ENCODE measurements around the gene HTR3B.

HTR3B gene

DNA sequence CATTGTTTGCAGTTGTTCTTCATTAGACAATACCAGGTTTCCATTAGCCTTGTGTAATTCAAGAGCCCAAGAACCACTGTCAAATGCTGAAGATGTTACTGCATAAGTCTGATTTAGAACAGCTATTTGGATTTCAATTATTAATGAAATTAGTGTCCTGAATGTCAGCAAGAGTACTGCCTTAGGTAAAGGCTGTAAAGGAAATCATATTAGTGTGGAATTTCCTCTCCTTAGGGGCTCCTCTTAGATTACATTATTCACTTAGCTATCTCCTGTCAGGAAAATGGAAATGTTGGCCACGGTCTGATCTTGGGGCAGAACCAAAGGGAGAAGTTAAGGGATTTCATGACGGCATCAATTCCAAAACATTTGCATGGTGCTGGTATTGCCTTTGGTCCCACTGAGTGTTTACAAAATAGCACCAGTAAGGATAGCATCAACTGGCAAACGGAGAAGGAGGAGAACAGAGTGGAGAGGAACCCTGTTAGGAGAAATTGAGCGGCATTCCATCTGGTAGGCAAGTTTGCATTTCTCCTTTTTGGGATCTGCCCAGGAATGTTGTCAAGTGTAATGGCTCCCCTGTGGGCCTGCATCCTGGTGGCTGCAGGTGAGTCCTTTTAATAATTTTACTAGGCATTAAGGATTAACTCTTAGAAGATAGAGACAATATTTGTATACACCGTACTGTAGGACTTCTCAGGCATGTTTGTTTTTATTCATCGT, at the start of gene HTR3B:
Gene HTR3B (plus strand): TSS at position 418 of the 723 bp plus-strand sequence. CDS start 138 bp downstream, at position 556.
- TF ChIP-seq, protein P1, sequence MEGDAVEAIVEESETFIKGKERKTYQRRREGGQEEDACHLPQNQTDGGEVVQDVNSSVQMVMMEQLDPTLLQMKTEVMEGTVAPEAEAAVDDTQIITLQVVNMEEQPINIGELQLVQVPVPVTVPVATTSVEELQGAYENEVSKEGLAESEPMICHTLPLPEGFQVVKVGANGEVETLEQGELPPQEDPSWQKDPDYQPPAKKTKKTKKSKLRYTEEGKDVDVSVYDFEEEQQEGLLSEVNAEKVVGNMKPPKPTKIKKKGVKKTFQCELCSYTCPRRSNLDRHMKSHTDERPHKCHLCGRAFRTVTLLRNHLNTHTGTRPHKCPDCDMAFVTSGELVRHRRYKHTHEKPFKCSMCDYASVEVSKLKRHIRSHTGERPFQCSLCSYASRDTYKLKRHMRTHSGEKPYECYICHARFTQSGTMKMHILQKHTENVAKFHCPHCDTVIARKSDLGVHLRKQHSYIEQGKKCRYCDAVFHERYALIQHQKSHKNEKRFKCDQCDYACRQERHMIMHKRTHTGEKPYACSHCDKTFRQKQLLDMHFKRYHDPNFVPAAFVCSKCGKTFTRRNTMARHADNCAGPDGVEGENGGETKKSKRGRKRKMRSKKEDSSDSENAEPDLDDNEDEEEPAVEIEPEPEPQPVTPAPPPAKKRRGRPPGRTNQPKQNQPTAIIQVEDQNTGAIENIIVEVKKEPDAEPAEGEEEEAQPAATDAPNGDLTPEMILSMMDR (IDR thresholded peaks at IDR 0.05; ENCODE audit: control insufficient read depth, extremely low read depth, insufficient read depth): no peak
- H3K4me3 ChIP-seq (ENCODE audit: low read depth, low read length): no peak within 1 kb of the TSS
- DNase-seq (ENCODE audit: low read depth): peak; percentile 31

- DNase-seq (ENCODE audit: low read depth): no peak
- TF ChIP-seq, protein P1 (IDR thresholded peaks at IDR 0.05; ENCODE audit: control insufficient read depth, extremely low read depth, insufficient read depth): no peak
- no peak overlapping the region for H3K4me3 ChIP-seq (ENCODE audit: low read depth, low read length)
These were observed 48.8 kb upstream of the HTR3B start for GRCh38 chr11:113855803-113856202.

DNA sequence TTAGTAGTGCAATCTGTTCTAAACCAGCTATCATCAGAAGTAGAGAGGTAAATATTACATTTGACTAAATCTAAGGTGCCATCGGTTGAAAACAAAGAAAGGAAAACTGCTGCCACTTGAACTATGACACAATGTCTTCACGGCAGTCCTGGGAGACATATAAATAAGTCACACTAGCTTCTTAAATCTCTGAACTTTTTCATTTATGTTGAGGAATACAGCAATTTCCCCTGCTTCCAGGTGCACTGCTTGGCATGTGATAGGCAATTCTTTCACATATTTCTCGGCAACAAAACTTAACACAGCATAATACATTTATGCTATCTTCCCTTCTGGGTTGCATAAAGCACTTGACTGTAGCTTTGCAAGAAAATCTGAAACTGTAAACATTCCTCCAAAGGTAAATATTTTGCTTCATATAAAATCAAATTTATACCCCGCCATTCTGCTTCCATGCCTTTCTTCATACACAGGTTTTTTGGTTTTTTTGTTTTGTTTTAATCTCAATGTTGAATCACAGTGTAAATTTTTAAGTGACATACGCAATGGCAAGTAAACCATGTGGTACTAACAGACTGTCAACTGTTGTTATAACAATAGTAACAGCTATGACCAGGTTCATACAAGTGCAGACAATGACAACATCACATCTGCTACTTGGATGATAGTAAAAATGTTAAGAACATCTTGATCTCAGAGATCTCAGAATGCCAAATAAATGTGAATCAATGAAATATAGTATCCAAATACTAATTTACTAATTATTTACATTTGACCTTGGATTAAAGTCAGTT, 47.4 kb upstream of the HTR3B start:
- DNase-seq (ENCODE audit: low read depth): no peak
- TF ChIP-seq, protein P1 (IDR thresholded peaks at IDR 0.05; ENCODE audit: control insufficient read depth, extremely low read depth, insufficient read depth): no peak
- H3K4me3 ChIP-seq (ENCODE audit: low read depth, low read length): no peak overlapping the region

DNA sequence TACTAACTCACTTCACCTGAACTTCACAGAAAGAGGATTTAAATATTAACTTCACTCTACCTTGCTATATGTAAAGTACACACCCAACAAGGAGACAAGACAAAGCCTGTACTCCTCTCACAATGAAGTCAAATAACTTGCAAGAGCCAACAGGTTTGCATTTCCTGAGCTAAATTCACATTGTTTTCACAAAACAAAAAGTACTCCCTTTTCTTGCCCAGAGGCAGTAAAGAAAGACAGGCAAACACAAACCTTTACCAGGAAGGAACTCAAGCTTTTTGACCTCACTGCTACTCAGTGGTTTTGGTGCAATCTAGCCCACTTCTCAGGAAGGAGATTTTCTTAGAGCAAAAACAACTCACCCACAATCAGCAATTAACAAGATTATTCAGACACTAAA, 44.9 kb upstream of the HTR3B start:
- TF ChIP-seq, protein P1 (IDR thresholded peaks at IDR 0.05; ENCODE audit: control insufficient read depth, extremely low read depth, insufficient read depth): no peak
- DNase-seq (ENCODE audit: low read depth): no peak

DNA sequence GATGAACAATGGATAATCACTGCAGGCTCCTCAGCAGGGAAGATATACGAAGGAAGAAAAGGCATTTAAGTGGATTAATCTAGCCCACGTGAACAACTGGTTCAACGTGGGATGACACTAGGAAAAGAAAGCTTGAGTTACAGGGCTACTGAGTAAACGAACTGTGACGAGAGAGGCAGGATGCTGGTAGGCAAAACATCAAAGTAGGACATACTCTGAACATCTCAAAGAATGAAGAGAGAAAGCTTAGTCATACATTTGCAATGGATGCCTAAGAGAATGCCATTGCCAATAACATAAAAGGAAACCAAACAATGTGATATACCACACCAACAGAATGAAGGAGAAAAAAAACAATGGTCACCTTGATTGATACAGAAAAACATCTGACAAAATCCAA, 42.2 kb upstream of the HTR3B start:
- TF ChIP-seq, protein P1 (IDR thresholded peaks at IDR 0.05; ENCODE audit: control insufficient read depth, extremely low read depth, insufficient read depth): no peak
- no peak overlapping the region for H3K4me3 ChIP-seq (ENCODE audit: low read depth, low read length)
- DNase-seq (ENCODE audit: low read depth): no peak

More for the DNA sequence above, 44.9 kb upstream of the HTR3B start:
- no peak overlapping the region for H3K4me3 ChIP-seq (ENCODE audit: low read depth, low read length)

GRCh38 chr11:113864410-113864809, 40.2 kb upstream of the HTR3B start:
- H3K4me3 ChIP-seq (ENCODE audit: low read depth, low read length): no peak overlapping the region
- TF ChIP-seq, protein P1 (IDR thresholded peaks at IDR 0.05; ENCODE audit: control insufficient read depth, extremely low read depth, insufficient read depth): no peak
- no peak for DNase-seq (ENCODE audit: low read depth)

All from LNCaP clone FGC (cell line).